8988T (cell line): ENCODE results near the gene SPATA1.
"Not testable (repeated sequence)": the region's sequence is repeated elsewhere in the genome, so short reads cannot be mapped to it uniquely, and the experiment has no call there.

Source experiments
- DNase-seq: peaks from one replicate; pipeline ENCODE4 v3.0.0; 2011

Gene SPATA1

GRCh38 chr1:84509029-84509428 is 2.8 kb downstream of the SPATA1 start:
- no peak for DNase-seq

- DNase-seq = no peak
Observed at GRCh38 chr1:84510165-84510564, 4.0 kb downstream of the SPATA1 start.

GRCh38 chr1:84510668-84511067 is 4.5 kb downstream of the SPATA1 start:
- DNase-seq = no peak

GRCh38 chr1:84524590-84524989 is 18.4 kb downstream of the SPATA1 start:
- no peak for DNase-seq

- no peak for DNase-seq
Observed at GRCh38 chr1:84525779-84526178, 19.6 kb downstream of the SPATA1 start.

- DNase-seq = no peak
Observed at GRCh38 chr1:84538599-84538998, 32.4 kb downstream of the SPATA1 start.

- no peak for DNase-seq
Observed at GRCh38 chr1:84539972-84540371, 33.8 kb downstream of the SPATA1 start.

- no peak for DNase-seq
Observed at GRCh38 chr1:84540759-84541158, 34.6 kb downstream of the SPATA1 start.

- no peak for DNase-seq
Observed at GRCh38 chr1:84541679-84542078, 35.5 kb downstream of the SPATA1 start.

GRCh38 chr1:84550826-84551225 is 44.6 kb downstream of the SPATA1 start:
- no peak for DNase-seq

- DNase-seq = no peak
Observed at GRCh38 chr1:84569216-84569615, 63.0 kb downstream of the SPATA1 start.

GRCh38 chr1:84570436-84571149 is 64.4 kb downstream of the SPATA1 start:
- DNase-seq = no peak

- DNase-seq = no peak
Observed at GRCh38 chr1:84571150-84571535, 65.0 kb downstream of the SPATA1 start.

- DNase-seq = no peak
Observed at GRCh38 chr1:84573481-84573966, 67.3 kb downstream of the SPATA1 start.

- peak; percentile 80 for DNase-seq
Observed at GRCh38 chr1:84573967-84574842, 68.0 kb downstream of the SPATA1 start, which contains the start of gene CTBS. Gene CTBS, minus strand, starts transcription at chr1:84574440. Its CDS starts 25 bp downstream, at chr1:84574415.

- DNase-seq = no peak
Observed at GRCh38 chr1:84574936-84575335, 68.8 kb downstream of the SPATA1 start.

- no peak for DNase-seq
Observed at GRCh38 chr1:84581648-84582047, 75.5 kb downstream of the SPATA1 start.

- DNase-seq = no peak
Observed at GRCh38 chr1:84582802-84583587, 76.8 kb downstream of the SPATA1 start.

GRCh38 chr1:84583648-84584047 is 77.5 kb downstream of the SPATA1 start:
- no peak for DNase-seq

GRCh38 chr1:84584126-84584525 is 77.9 kb downstream of the SPATA1 start:
- no peak for DNase-seq

- no peak for DNase-seq
Observed at GRCh38 chr1:84585803-84586202, 79.6 kb downstream of the SPATA1 start.

- no peak for DNase-seq
Observed at GRCh38 chr1:84587099-84587498, 80.9 kb downstream of the SPATA1 start.

- not testable (repeated sequence) for DNase-seq
Observed at GRCh38 chr1:84594959-84595358, 88.8 kb downstream of the SPATA1 start.
